Mesendoderm (in vitro differentiated cells): ENCODE measurements around the gene CALM1.

ENCODE experiments used
- DNase-seq: peaks from one replicate; pipeline ENCODE4 v3.0.0; 2013
- H2AK5ac ChIP-seq: 2 replicates; pipeline ENCODE4 v1.6.1; 2013; ENCODE audit warnings: low read length, inconsistent platforms
- H2BK120ac ChIP-seq: 2 replicates; pipeline ENCODE4 v1.6.1; 2013; ENCODE audit warnings: low read depth, mild to moderate bottlenecking, low read length, moderate library complexity, mixed read lengths
- H2BK15ac ChIP-seq: replicated peaks from 2 replicates; pipeline ENCODE4 v1.6.1; 2013; ENCODE audit warnings: low read depth, mild to moderate bottlenecking, moderate library complexity
- H2BK5ac ChIP-seq: 2 replicates; pipeline ENCODE4 v1.6.1; 2013; ENCODE audit warnings: low read length, inconsistent platforms
- H3K18ac ChIP-seq: 2 replicates; pipeline ENCODE4 v1.6.1; 2013; ENCODE audit warnings: mild to moderate bottlenecking, low read length, mixed read lengths
- H3K23ac ChIP-seq: one replicate; pipeline ENCODE4 v1.6.1; 2013; ENCODE audit warnings: low read length
- H3K27ac ChIP-seq: 2 replicates; pipeline ENCODE4 v1.5.1; 2013; ENCODE audit warnings: low read depth, mild to moderate bottlenecking, inconsistent platforms, low read length, moderate library complexity
- H3K27me3 ChIP-seq: 2 replicates; pipeline ENCODE4 v1.6.1; 2013; ENCODE audit warnings: low read length, control low read depth, mild to moderate bottlenecking, inconsistent platforms; ENCODE audit not compliant: insufficient read depth, poor library complexity
- H3K36me3 ChIP-seq: 2 replicates; pipeline ENCODE4 v1.6.1; 2013; ENCODE audit warnings: low read length, inconsistent platforms; ENCODE audit not compliant: control insufficient read depth, insufficient read depth
- H3K4ac ChIP-seq: one replicate; pipeline ENCODE4 v1.6.1; 2013; ENCODE audit warnings: low read depth, mild to moderate bottlenecking, low read length, moderate library complexity
- H3K4me1 ChIP-seq: 2 replicates; pipeline ENCODE4 v1.6.1; 2013; ENCODE audit warnings: low read depth, low read length, inconsistent platforms; ENCODE audit not compliant: control insufficient read depth
- H3K4me2 ChIP-seq: 2 replicates; pipeline ENCODE4 v1.6.1; 2013; ENCODE audit warnings: low read length
- H3K4me3 ChIP-seq: 2 replicates; pipeline ENCODE4 v1.5.1; 2013; ENCODE audit warnings: mild to moderate bottlenecking, low read length
- H3K56ac ChIP-seq: one replicate; pipeline ENCODE4 v1.6.1; 2013; ENCODE audit warnings: low read length
- H3K79me1 ChIP-seq: 2 replicates; pipeline ENCODE4 v1.6.1; 2013; ENCODE audit warnings: low read length, inconsistent platforms
- H3K79me2 ChIP-seq: 2 replicates; pipeline ENCODE4 v1.6.1; 2013; ENCODE audit warnings: mild to moderate bottlenecking, low read length; ENCODE audit not compliant: control insufficient read depth, insufficient read depth
- H3K9ac ChIP-seq: 2 replicates; pipeline ENCODE4 v1.6.1; 2013; ENCODE audit warnings: low read length, inconsistent platforms
- H4K5ac ChIP-seq: one replicate; pipeline ENCODE4 v1.6.1; 2013; ENCODE audit warnings: low read length
- H4K8ac ChIP-seq: one replicate; pipeline ENCODE4 v1.6.1; 2013; ENCODE audit warnings: low read depth, mild to moderate bottlenecking, control low read depth, low read length, moderate library complexity
- WGBS: extraction: QIAGEN DNeasy Blood & Tissue Kit; methylation state at CpG from one replicate; pipeline ENCODE4 v1.1.7; 2013; ENCODE audit warnings: low lambda C conversion rate, missing lambda C conversion rate; ENCODE audit not compliant: insufficient coverage; ENCODE audit errors: extremely low coverage; 5-methylcytosine and 5-hydroxymethylcytosine counted together

The CALM1 gene

DNA sequence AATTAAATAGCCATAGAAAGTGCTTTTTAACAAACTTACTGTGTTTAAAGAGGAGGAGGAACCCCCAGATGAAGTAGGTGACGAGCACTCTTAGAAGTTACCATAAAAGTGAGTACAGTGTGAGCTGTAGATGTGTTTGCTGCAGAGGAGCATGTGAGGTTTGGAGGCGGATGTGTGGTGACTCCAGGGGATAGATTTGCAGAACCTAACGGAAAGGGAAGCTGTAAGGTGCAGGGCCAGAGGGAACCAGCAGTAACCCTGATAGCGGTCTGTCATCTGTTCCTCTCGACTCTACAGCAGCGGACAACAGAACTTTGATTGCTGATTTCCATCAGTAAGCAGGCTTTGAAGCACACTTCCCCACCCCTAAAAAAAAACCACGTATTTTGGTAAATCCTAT is 5.2 kb downstream of the CALM1 start:
- no peak overlapping the region for H2BK120ac ChIP-seq
- no peak overlapping the region for H2BK5ac ChIP-seq
- H3K4me3 ChIP-seq, result no peak overlapping the region
- H2BK15ac ChIP-seq, result no peak overlapping the region
- WGBS, result no CpG with 5 or more reads among the region's 7 CpGs
- H3K23ac ChIP-seq, result no peak overlapping the region
- DNase-seq, result no peak
- H3K4me1 ChIP-seq, result peaks cover 2% of the 10 kb centered on the region
- no peak overlapping the region for H4K5ac ChIP-seq
- no peak overlapping the region for H3K4ac ChIP-seq
- peaks cover 18% of the 10 kb centered on the region for H3K79me1 ChIP-seq
- no peak overlapping the region for H2AK5ac ChIP-seq
- H3K9ac ChIP-seq, result no peak overlapping the region
- no peak overlapping the region for H4K8ac ChIP-seq
- H3K36me3 ChIP-seq, result peaks cover 17% of the 10 kb centered on the region
- no peak overlapping the region for H3K4me2 ChIP-seq
- H3K27ac ChIP-seq, result no peak overlapping the region
- H3K18ac ChIP-seq, result no peak overlapping the region
- H3K27me3 ChIP-seq, result no peaks in the 10 kb centered on the region
- H3K56ac ChIP-seq, result no peak overlapping the region
- peaks cover 21% of the 10 kb centered on the region for H3K79me2 ChIP-seq

DNA sequence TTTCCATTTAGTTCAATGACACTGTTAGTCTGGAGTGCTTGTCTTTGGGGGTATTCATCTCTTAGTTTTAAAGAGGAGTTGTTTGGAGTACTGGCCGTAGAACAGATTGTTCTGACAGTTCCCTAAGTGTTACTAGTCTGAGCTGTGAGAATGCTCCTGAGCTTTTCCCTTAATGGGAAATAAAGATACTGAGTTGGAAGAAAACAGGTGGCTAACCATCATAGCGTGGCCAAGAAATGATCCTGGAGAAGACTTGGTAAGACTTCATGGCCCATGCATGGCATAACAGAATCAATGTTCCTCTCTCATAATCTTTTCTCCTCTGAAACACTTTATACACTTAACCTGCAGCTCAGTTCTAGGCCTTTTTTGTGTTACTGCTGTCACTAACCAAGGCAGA is 6.2 kb downstream of the CALM1 start:
- Histone ChIP-seq H4K8ac (no peak overlapping the region), H2BK120ac (no peak overlapping the region), H3K79me1 (peaks cover 18% of the 10 kb centered on the region), H2BK5ac (no peak overlapping the region), H2AK5ac (no peak overlapping the region), H4K5ac (no peak overlapping the region), H3K23ac (no peak overlapping the region), H3K4me3 (no peak overlapping the region), H2BK15ac (no peak overlapping the region), H3K4me2 (no peak overlapping the region), H3K9ac (no peak overlapping the region), H3K79me2 (peaks cover 18% of the 10 kb centered on the region), H3K27me3 (no peaks in the 10 kb centered on the region), H3K4ac (no peak overlapping the region), H3K36me3 (peaks cover 17% of the 10 kb centered on the region), H3K18ac (no peak overlapping the region), H3K27ac (no peak overlapping the region), H3K56ac (no peak overlapping the region), H3K4me1 (peaks cover 2% of the 10 kb centered on the region)
- WGBS, result no CpG with 5 or more reads among the region's 2 CpGs
- DNase-seq, result no peak

DNA sequence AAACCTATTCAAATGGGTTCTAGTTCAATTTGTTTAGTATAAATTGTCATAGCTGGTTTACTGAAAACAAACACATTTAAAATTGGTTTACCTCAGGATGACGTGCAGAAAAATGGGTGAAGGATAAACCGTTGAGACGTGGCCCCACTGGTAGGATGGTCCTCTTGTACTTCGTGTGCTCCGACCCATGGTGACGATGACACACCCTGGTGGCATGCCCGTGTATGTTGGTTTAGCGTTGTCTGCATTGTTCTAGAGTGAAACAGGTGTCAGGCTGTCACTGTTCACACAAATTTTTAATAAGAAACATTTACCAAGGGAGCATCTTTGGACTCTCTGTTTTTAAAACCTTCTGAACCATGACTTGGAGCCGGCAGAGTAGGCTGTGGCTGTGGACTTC is 8.3 kb downstream of the CALM1 start:
- H3K4ac ChIP-seq, result no peak overlapping the region
- no peak overlapping the region for H2BK5ac ChIP-seq
- DNase-seq, result no peak

DNA sequence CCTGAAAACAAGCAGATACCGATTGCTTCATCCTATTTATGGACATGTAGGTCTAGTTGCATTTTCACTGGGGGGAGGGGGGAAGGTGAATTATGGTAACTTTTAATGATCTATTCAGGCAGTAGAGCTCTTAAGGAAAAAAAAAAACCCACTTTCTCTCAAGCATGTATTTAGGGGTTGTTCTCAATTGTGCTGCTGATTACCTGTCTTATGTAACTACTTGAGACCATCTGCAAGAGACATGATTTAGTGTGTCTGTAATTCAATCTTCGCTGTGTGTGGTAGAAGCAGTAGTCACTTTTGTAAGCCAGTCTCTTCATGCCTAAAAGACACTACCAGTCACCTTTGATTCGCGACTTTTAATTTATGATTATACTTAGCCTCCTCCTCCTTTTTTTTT is 8.9 kb downstream of the CALM1 start:
- no CpG with 5 or more reads among the region's 4 CpGs for WGBS
- H2BK5ac ChIP-seq, result no peak overlapping the region
- peaks cover 17% of the 10 kb centered on the region for H3K36me3 ChIP-seq
- no peak overlapping the region for H4K5ac ChIP-seq
- no peak overlapping the region for H2BK120ac ChIP-seq
- no peak overlapping the region for H4K8ac ChIP-seq
- no peak overlapping the region for H3K4me2 ChIP-seq
- H3K79me1 ChIP-seq, result peaks cover 10% of the 10 kb centered on the region
- no peak for DNase-seq
- H3K4ac ChIP-seq, result no peak overlapping the region
- peaks cover 4% of the 10 kb centered on the region for H3K79me2 ChIP-seq
- no peak overlapping the region for H2BK15ac ChIP-seq
- H3K23ac ChIP-seq, result no peak overlapping the region
- H3K4me1 ChIP-seq, result no peaks in the 10 kb centered on the region
- no peaks in the 10 kb centered on the region for H3K27me3 ChIP-seq
- no peak overlapping the region for H3K9ac ChIP-seq
- H3K56ac ChIP-seq, result no peak overlapping the region
- no peak overlapping the region for H2AK5ac ChIP-seq
- H3K4me3 ChIP-seq, result no peak overlapping the region
- H3K18ac ChIP-seq, result no peak overlapping the region
- H3K27ac ChIP-seq, result no peak overlapping the region

More for the DNA sequence above, 8.3 kb downstream of the CALM1 start:
- H3K4me3 ChIP-seq, result no peak overlapping the region
- H4K5ac ChIP-seq, result no peak overlapping the region
- H2BK120ac ChIP-seq, result no peak overlapping the region
- H3K9ac ChIP-seq, result no peak overlapping the region
- H2AK5ac ChIP-seq, result no peak overlapping the region
- H3K27me3 ChIP-seq, result no peaks in the 10 kb centered on the region
- H3K4me2 ChIP-seq, result no peak overlapping the region
- H3K56ac ChIP-seq, result no peak overlapping the region
- WGBS, result no CpG with 5 or more reads among the region's 9 CpGs
- peaks cover 13% of the 10 kb centered on the region for H3K79me1 ChIP-seq
- no peak overlapping the region for H2BK15ac ChIP-seq
- no peak overlapping the region for H3K23ac ChIP-seq
- H4K8ac ChIP-seq, result no peak overlapping the region
- H3K79me2 ChIP-seq, result peaks cover 8% of the 10 kb centered on the region
- H3K4me1 ChIP-seq, result no peaks in the 10 kb centered on the region
- no peak overlapping the region for H3K27ac ChIP-seq
- H3K36me3 ChIP-seq, result peaks cover 17% of the 10 kb centered on the region
- no peak overlapping the region for H3K18ac ChIP-seq

DNA sequence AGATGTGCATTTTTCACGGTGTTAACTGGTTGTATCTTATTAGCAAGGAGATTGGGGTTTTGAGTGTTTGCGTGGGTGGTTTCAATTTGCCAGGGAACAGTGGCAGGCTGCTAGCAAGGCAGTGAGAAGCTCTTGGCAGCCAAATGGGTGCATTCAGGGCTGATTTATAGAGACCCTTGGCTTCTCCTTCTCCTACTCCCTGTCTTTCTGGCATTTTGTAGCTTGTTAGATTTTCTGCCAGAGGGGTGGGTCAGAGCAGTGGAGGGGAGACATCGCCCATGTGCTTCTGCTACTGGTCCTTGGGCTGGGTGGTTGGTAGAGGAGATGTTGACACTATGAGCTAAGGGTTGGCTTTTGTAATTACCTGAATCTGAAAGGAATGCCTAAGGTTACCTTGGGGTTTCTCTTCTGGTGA is 9.6 kb downstream of the CALM1 start:
- Histone ChIP-seq H3K4me3 (no peak overlapping the region), H3K18ac (no peak overlapping the region), H3K4me2 (no peak overlapping the region), H3K23ac (no peak overlapping the region), H2BK5ac (no peak overlapping the region), H3K79me2 (no peaks in the 10 kb centered on the region), H3K4me1 (no peaks in the 10 kb centered on the region), H2BK120ac (no peak overlapping the region), H3K9ac (no peak overlapping the region), H4K8ac (no peak overlapping the region), H3K27ac (no peak overlapping the region), H3K36me3 (peaks cover 13% of the 10 kb centered on the region), H3K56ac (no peak overlapping the region), H3K27me3 (no peaks in the 10 kb centered on the region), H3K79me1 (peaks cover 6% of the 10 kb centered on the region), H4K5ac (no peak overlapping the region), H3K4ac (no peak overlapping the region), H2BK15ac (no peak overlapping the region), H2AK5ac (no peak overlapping the region)
- no peak for DNase-seq
- WGBS, result no CpG with 5 or more reads among the region's 3 CpGs

DNA sequence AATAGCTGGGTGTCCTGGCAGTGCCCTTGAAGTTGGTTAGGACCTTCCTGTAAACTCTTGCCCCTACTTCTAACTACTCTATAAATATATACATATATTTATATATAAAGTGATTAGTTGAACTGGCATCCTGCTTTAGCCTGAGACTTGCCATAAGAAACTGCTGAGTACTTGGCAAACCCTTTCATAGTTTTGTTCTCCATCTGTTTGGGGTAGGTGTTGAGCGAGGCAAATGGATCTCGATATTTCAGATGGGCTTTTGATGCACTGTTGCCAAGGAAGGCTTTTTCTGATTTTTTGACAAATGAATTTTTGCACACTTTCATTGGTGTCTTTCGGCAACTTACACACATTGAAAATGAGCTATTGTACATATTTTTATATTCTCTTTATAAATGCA is 10.4 kb downstream of the CALM1 start:
- H3K9ac ChIP-seq, result no peak overlapping the region
- DNase-seq, result no peak
- H3K79me2 ChIP-seq, result no peaks in the 10 kb centered on the region
- H3K18ac ChIP-seq, result no peak overlapping the region
- H3K56ac ChIP-seq, result no peak overlapping the region
- no peak overlapping the region for H3K27ac ChIP-seq
- WGBS, result no CpG with 5 or more reads among the region's 3 CpGs
- peaks cover 2% of the 10 kb centered on the region for H3K79me1 ChIP-seq
- no peaks in the 10 kb centered on the region for H3K4me1 ChIP-seq
- no peaks in the 10 kb centered on the region for H3K27me3 ChIP-seq
- H3K36me3 ChIP-seq, result peaks cover 9% of the 10 kb centered on the region
- no peak overlapping the region for H3K4ac ChIP-seq
- no peak overlapping the region for H2BK5ac ChIP-seq
- no peak overlapping the region for H4K5ac ChIP-seq
- no peak overlapping the region for H3K4me3 ChIP-seq
- no peak overlapping the region for H3K4me2 ChIP-seq
- H3K23ac ChIP-seq, result no peak overlapping the region
- H2AK5ac ChIP-seq, result no peak overlapping the region
- no peak overlapping the region for H2BK120ac ChIP-seq
- no peak overlapping the region for H4K8ac ChIP-seq
- no peak overlapping the region for H2BK15ac ChIP-seq
